ENCODE results near the gene FTCD. TPM values are rescaled to one million over a fixed set of nuclear protein-coding genes. Genes with fewer than 3 reads are reported as not detected.
A peak's percentile ranks its signal among the peaks of the same experiment; 100 is the strongest.

Gene FTCD
- total and polyA plus RNA-seq, 3 donors from 2014 or later, result 49.2 to 63.5 (median 50.5) TPM

- TF ChIP-seq POLR2A (IDR thresholded peaks at IDR 0.05), result no peak
- no peak for TF ChIP-seq CTCF (IDR thresholded peaks at IDR 0.05)
- intact Hi-C loops (cut with DNase I; ENCODE audit: low total_unique reads), result no loop called here
- no peaks in the 10 kb centered on the region for H3K4me1 ChIP-seq
- H3K4me3 ChIP-seq, result no peak overlapping the region
- no peaks in the 10 kb centered on the region for H3K27me3 ChIP-seq
- H3K36me3 ChIP-seq (ENCODE audit: low read depth, missing control alignments), result no peaks in the 10 kb centered on the region
- H3K27ac ChIP-seq, result no peak overlapping the region
- no peak for DNase-seq
- no peaks in the 10 kb centered on the region for H3K9me3 ChIP-seq
Measured at GRCh38 chr21:46104104-46104503, 51.3 kb downstream of the FTCD start.

GRCh38 chr21:46100906-46101305 is 54.5 kb downstream of the FTCD start:
- no peaks in the 10 kb centered on the region for H3K9me3 ChIP-seq
- H3K27ac ChIP-seq, result no peak overlapping the region
- 73 to 74% methylated on average over 4 of the region's 4 CpGs for WGBS, 2 donors
- DNase-seq, result no peak
- H3K4me1 ChIP-seq, result peaks cover 3% of the 10 kb centered on the region
- intact Hi-C loops (cut with DNase I; ENCODE audit: low total_unique reads), result no loop called here
- TF ChIP-seq POLR2A (IDR thresholded peaks at IDR 0.05) (no peak), CTCF (IDR thresholded peaks at IDR 0.05) (no peak)
- no peak overlapping the region for H3K4me3 ChIP-seq
- no peaks in the 10 kb centered on the region for H3K36me3 ChIP-seq (ENCODE audit: low read depth, missing control alignments)
- H3K27me3 ChIP-seq, result no peaks in the 10 kb centered on the region

GRCh38 chr21:46100426-46100825 is 55.0 kb downstream of the FTCD start:
- Histone ChIP-seq H3K36me3 (ENCODE audit: low read depth, missing control alignments) (no peaks in the 10 kb centered on the region), H3K27ac (no peak overlapping the region), H3K27me3 (no peaks in the 10 kb centered on the region), H3K4me3 (no peak overlapping the region), H3K4me1 (peaks cover 3% of the 10 kb centered on the region), H3K9me3 (no peaks in the 10 kb centered on the region)
- TF ChIP-seq POLR2A (IDR thresholded peaks at IDR 0.05) (no peak), CTCF (IDR thresholded peaks at IDR 0.05) (no peak)
- WGBS, 2 donors, result 76 to 79% methylated on average over 7 of the region's 7 CpGs
- intact Hi-C loops (cut with DNase I; ENCODE audit: low total_unique reads), result no loop called here
- no peak for DNase-seq

GRCh38 chr21:46100020-46100419 is 55.4 kb downstream of the FTCD start:
- H3K4me3 ChIP-seq, result no peak overlapping the region
- H3K9me3 ChIP-seq, result no peaks in the 10 kb centered on the region
- no peak for DNase-seq
- H3K4me1 ChIP-seq, result peaks cover 3% of the 10 kb centered on the region
- WGBS, 2 donors, result 74 to 76% methylated on average over 6 of the region's 6 CpGs
- no peak for TF ChIP-seq CTCF (IDR thresholded peaks at IDR 0.05)
- TF ChIP-seq POLR2A (IDR thresholded peaks at IDR 0.05), result no peak
- H3K27ac ChIP-seq, result no peak overlapping the region
- H3K27me3 ChIP-seq, result no peaks in the 10 kb centered on the region
- intact Hi-C loops (cut with DNase I; ENCODE audit: low total_unique reads), result no loop called here
- H3K36me3 ChIP-seq (ENCODE audit: low read depth, missing control alignments), result no peaks in the 10 kb centered on the region

- TF ChIP-seq POLR2A (IDR thresholded peaks at IDR 0.05), result no peak
- TF ChIP-seq CTCF (IDR thresholded peaks at IDR 0.05), result no peak
- peak overlapping the region in 1 of 2 donors; percentile 36 for H3K27ac ChIP-seq
- H3K27me3 ChIP-seq, result no peaks in the 10 kb centered on the region
- DNase-seq, result peak; percentile 21
- intact Hi-C loops (cut with DNase I; ENCODE audit: low total_unique reads), result loop anchor here (5.0 kb wide), 1 partner anchor 127 kb away; no protein-coding TSS in a partner anchor
- H3K9me3 ChIP-seq, result no peaks in the 10 kb centered on the region
- H3K4me3 ChIP-seq, result peak overlapping the region; percentile 70 to 74
- 16 to 33% methylated on average over 15 to 18 of the region's 18 CpGs for WGBS, 2 donors
- H3K36me3 ChIP-seq (ENCODE audit: low read depth, missing control alignments), result no peaks in the 10 kb centered on the region
- H3K4me1 ChIP-seq, result peaks cover 3% of the 10 kb centered on the region
Measured at GRCh38 chr21:46099476-46099875, 55.9 kb downstream of the FTCD start.
